ENCODE results near the gene MYOF. TPM values are rescaled to one million over a fixed set of nuclear protein-coding genes. Genes with fewer than 3 reads are reported as not detected.

MYOF gene
- total and polyA plus RNA-seq, 4 donors: 23.4 to 194 (median 82.2) TPM

GRCh38 chr10:93309062-93309461 is 173.1 kb downstream of the MYOF start:
- Histone ChIP-seq H3K36me3 (ENCODE audit: control insufficient read depth in 4 of 4, insufficient read depth in 4 of 4, low read length in 4 of 4) (peaks cover 9 to 17% (median 13%) of the 10 kb centered on the region in 4 donors), H3K9ac (ENCODE audit: insufficient read depth in 1 of 2, low read length in 2 of 2) (no peak overlapping the region), H3K4me3 (no peak overlapping the region), H3K4me1 (ENCODE audit: control insufficient read depth in 5 of 5, insufficient read depth in 5 of 5, low read length in 5 of 5) (no peaks in the 10 kb centered on the region), H3K9me3 (ENCODE audit: control insufficient read depth in 4 of 4, insufficient read depth in 3 of 4, low read length in 3 of 4) (no peaks in the 10 kb centered on the region), H3K27ac (ENCODE audit: low read depth in 1 of 2, low read length in 1 of 2) (no peak overlapping the region), H3K27me3 (ENCODE audit: control insufficient read depth in 3 of 3, insufficient read depth in 3 of 3, low read length in 2 of 3) (no peaks in the 10 kb centered on the region)
- DNase-seq (peak in 1 of 3 donors; percentile 21), ATAC-seq (ENCODE audit: insufficient read depth, low FRiP score) (no peak)
- WGBS, 2 donors: 55 to 64% methylated on average over 5 of the region's 5 CpGs
- TF ChIP-seq CTCF (IDR thresholded peaks at IDR 0.05; ENCODE audit: control extremely low read depth, extremely low read depth): no peak

- Histone ChIP-seq H3K9me3 (ENCODE audit: control insufficient read depth in 4 of 4, insufficient read depth in 3 of 4, low read length in 3 of 4) (no peaks in the 10 kb centered on the region), H3K4me1 (ENCODE audit: control insufficient read depth in 5 of 5, insufficient read depth in 5 of 5, low read length in 5 of 5) (no peaks in the 10 kb centered on the region), H3K27me3 (ENCODE audit: control insufficient read depth in 3 of 3, insufficient read depth in 3 of 3, low read length in 2 of 3) (no peaks in the 10 kb centered on the region), H3K27ac (ENCODE audit: low read depth in 1 of 2, low read length in 1 of 2) (no peak overlapping the region), H3K36me3 (ENCODE audit: control insufficient read depth in 4 of 4, insufficient read depth in 4 of 4, low read length in 4 of 4) (peaks cover 3 to 9% (median 4%) of the 10 kb centered on the region in 4 donors), H3K9ac (ENCODE audit: insufficient read depth in 1 of 2, low read length in 2 of 2) (no peak overlapping the region), H3K4me3 (no peak overlapping the region)
- no peak for TF ChIP-seq CTCF (IDR thresholded peaks at IDR 0.05; ENCODE audit: control extremely low read depth, extremely low read depth)
- ATAC-seq (ENCODE audit: insufficient read depth, low FRiP score) (no peak), DNase-seq (no peak)
- WGBS, 2 donors: 92 to 97% methylated on average over 3 of the region's 3 CpGs
Observed at GRCh38 chr10:93305122-93305521, 177.0 kb downstream of the MYOF start.

GRCh38 chr10:93300981-93301380 is 181.2 kb downstream of the MYOF start:
- Histone ChIP-seq H3K27me3 (ENCODE audit: control insufficient read depth in 3 of 3, insufficient read depth in 3 of 3, low read length in 2 of 3) (no peaks in the 10 kb centered on the region), H3K9ac (ENCODE audit: insufficient read depth in 1 of 2, low read length in 2 of 2) (no peak overlapping the region), H3K9me3 (ENCODE audit: control insufficient read depth in 4 of 4, insufficient read depth in 3 of 4, low read length in 3 of 4) (no peaks in the 10 kb centered on the region), H3K4me3 (no peak overlapping the region), H3K4me1 (ENCODE audit: control insufficient read depth in 5 of 5, insufficient read depth in 5 of 5, low read length in 5 of 5) (no peaks in the 10 kb centered on the region), H3K27ac (ENCODE audit: low read depth in 1 of 2, low read length in 1 of 2) (no peak overlapping the region), H3K36me3 (ENCODE audit: control insufficient read depth in 4 of 4, insufficient read depth in 4 of 4, low read length in 4 of 4) (peaks cover 0 to 3% (median 0%) of the 10 kb centered on the region in 4 donors)
- no peak for TF ChIP-seq CTCF (IDR thresholded peaks at IDR 0.05; ENCODE audit: control extremely low read depth, extremely low read depth)
- DNase-seq (no peak), ATAC-seq (ENCODE audit: insufficient read depth, low FRiP score) (no peak)
- 85 to 88% methylated on average over 5 of the region's 5 CpGs for WGBS, 2 donors

GRCh38 chr10:93300288-93300917 is 181.7 kb downstream of the MYOF start:
- no peak for TF ChIP-seq CTCF (IDR thresholded peaks at IDR 0.05; ENCODE audit: control extremely low read depth, extremely low read depth)

More at GRCh38 chr10:93300288-93300917, 181.7 kb downstream of the MYOF start:
- Histone ChIP-seq H3K27me3 (ENCODE audit: control insufficient read depth in 3 of 3, insufficient read depth in 3 of 3, low read length in 2 of 3) (no peaks in the 10 kb centered on the region), H3K4me1 (ENCODE audit: control insufficient read depth in 5 of 5, insufficient read depth in 5 of 5, low read length in 5 of 5) (no peaks in the 10 kb centered on the region), H3K27ac (ENCODE audit: low read depth in 1 of 2, low read length in 1 of 2) (no peak overlapping the region), H3K9ac (ENCODE audit: insufficient read depth in 1 of 2, low read length in 2 of 2) (no peak overlapping the region), H3K36me3 (ENCODE audit: control insufficient read depth in 4 of 4, insufficient read depth in 4 of 4, low read length in 4 of 4) (peaks cover 0 to 3% (median 0%) of the 10 kb centered on the region in 4 donors), H3K9me3 (ENCODE audit: control insufficient read depth in 4 of 4, insufficient read depth in 3 of 4, low read length in 3 of 4) (no peaks in the 10 kb centered on the region), H3K4me3 (no peak overlapping the region)
- no peak for ATAC-seq (ENCODE audit: insufficient read depth, low FRiP score)
- no peak for DNase-seq
- 73 to 80% methylated on average over 7 of the region's 7 CpGs for WGBS, 2 donors
